ENCODE results near the gene IRX2.

Gene IRX2

GRCh38 chr5:2756211-2757152, 5.0 kb upstream of the IRX2 start:
- peak; percentile 75 for DNase-seq (ENCODE audit: low read depth)

- DNase-seq (ENCODE audit: low read depth) = no peak
Measured at GRCh38 chr5:2755681-2756171, 4.2 kb upstream of the IRX2 start.

GRCh38 chr5:2755076-2755680, 3.7 kb upstream of the IRX2 start:
- no peak for DNase-seq (ENCODE audit: low read depth)

- DNase-seq (ENCODE audit: low read depth) = no peak
Measured at GRCh38 chr5:2754581-2755075, 3.2 kb upstream of the IRX2 start.

GRCh38 chr5:2753452-2754420, 2.3 kb upstream of the IRX2 start:
- DNase-seq (ENCODE audit: low read depth) = no peak

GRCh38 chr5:2752821-2753439, 1.5 kb upstream of the IRX2 start:
- DNase-seq (ENCODE audit: low read depth) = no peak

GRCh38 chr5:2752059-2752820, 763 bp upstream of the IRX2 start:
- DNase-seq (ENCODE audit: low read depth) = peak; percentile 71

GRCh38 chr5:2750758-2751464, 566 bp downstream of the IRX2 start:
- DNase-seq (ENCODE audit: low read depth) = peak; percentile 49

- peak; percentile 57 for DNase-seq (ENCODE audit: low read depth)
Measured at GRCh38 chr5:2750026-2750757, 1.3 kb downstream of the IRX2 start.

- DNase-seq (ENCODE audit: low read depth) = no peak
Measured at GRCh38 chr5:2749514-2750025, 1.9 kb downstream of the IRX2 start.

GRCh38 chr5:2748861-2749513, 2.5 kb downstream of the IRX2 start:
- DNase-seq (ENCODE audit: low read depth) = no peak

GRCh38 chr5:2748179-2748860, 3.2 kb downstream of the IRX2 start:
- DNase-seq (ENCODE audit: low read depth) = no peak

- DNase-seq (ENCODE audit: low read depth) = no peak
Measured at GRCh38 chr5:2747363-2748162, 3.9 kb downstream of the IRX2 start.

- DNase-seq (ENCODE audit: low read depth) = peak; percentile 32
Measured at GRCh38 chr5:2746561-2747032, 4.9 kb downstream of the IRX2 start.

GRCh38 chr5:2744485-2744884, 7.0 kb downstream of the IRX2 start:
- no peak for DNase-seq (ENCODE audit: low read depth)

- no peak for DNase-seq (ENCODE audit: low read depth)
Measured at GRCh38 chr5:2742921-2743679, 8.4 kb downstream of the IRX2 start.
